Fibroblast of lung (primary cell): ENCODE data around the gene ACTG1. TPM values are rescaled to one million over a fixed set of nuclear protein-coding genes. Genes with fewer than 3 reads are reported as not detected.

Experiments used
- DNase-seq, 2 donors: peaks; one replicate each; pipeline versions ENCODE4 v3.0.0 to v3.0.0-alpha.2; 2010; ENCODE audit warnings: low read depth in 2 of 2
- H2AFZ ChIP-seq: 2 replicates; pipeline ENCODE4 v1.5.1; 2012; ENCODE audit warnings: low read length, control low read depth, inconsistent platforms
- H3K27ac ChIP-seq: 2 replicates; pipeline ENCODE4 v1.5.1; 2011; ENCODE audit warnings: low read length, control low read depth; ENCODE audit not compliant: insufficient read depth
- H3K27me3 ChIP-seq: 2 replicates; pipeline ENCODE4 v1.5.1; 2011; ENCODE audit warnings: mild to moderate bottlenecking, low read length; ENCODE audit not compliant: control insufficient read depth, insufficient read depth
- H3K36me3 ChIP-seq: 2 replicates; pipeline ENCODE4 v1.5.1; 2011; ENCODE audit warnings: low read length; ENCODE audit not compliant: control insufficient read depth, insufficient read depth
- H3K4me1 ChIP-seq: 2 replicates; pipeline ENCODE4 v1.5.1; 2011; ENCODE audit warnings: low read length; ENCODE audit not compliant: control insufficient read depth, insufficient read depth; ENCODE audit errors: extremely low read depth
- H3K4me2 ChIP-seq: 2 replicates; pipeline ENCODE4 v1.5.1; 2011; ENCODE audit warnings: low read length, control low read depth; ENCODE audit not compliant: insufficient read depth; ENCODE audit errors: extremely low read depth
- H3K4me3 ChIP-seq, 4 experiments: fragments of 200-600 bp in 1 of 4; sonication (generic) in 1 of 4; replicated peaks in 1 of 4; 2 replicates each; pipeline ENCODE4 v1.5.1; 2011 to 2016; ENCODE audit warnings: low read length in 4 of 4, low read depth in 3 of 4, mild to moderate bottlenecking in 3 of 4, control low read depth in 2 of 4, inconsistent platforms in 1 of 4, mixed read lengths in 1 of 4; ENCODE audit not compliant: insufficient read depth in 1 of 4; ENCODE audit errors: control extremely low read depth in 1 of 4
- H3K79me2 ChIP-seq: 2 replicates; pipeline ENCODE4 v1.5.1; 2012; ENCODE audit warnings: mild to moderate bottlenecking, low read length, inconsistent platforms; ENCODE audit not compliant: control insufficient read depth, insufficient read depth
- H3K9ac ChIP-seq: 2 replicates; pipeline ENCODE4 v1.5.1; 2011; ENCODE audit warnings: mild to moderate bottlenecking, low read length, control low read depth; ENCODE audit not compliant: insufficient read depth
- H3K9me3 ChIP-seq: 2 replicates; pipeline ENCODE4 v1.5.1; 2012; ENCODE audit warnings: low read depth, low read length; ENCODE audit not compliant: control insufficient read depth, insufficient read depth
- H4K20me1 ChIP-seq: 2 replicates; pipeline ENCODE4 v1.5.1; 2011; ENCODE audit warnings: low read length; ENCODE audit not compliant: control insufficient read depth, insufficient read depth; ENCODE audit errors: extremely low read depth
- EZH2 ChIP-seq: IDR thresholded peaks from 2 replicates; pipeline ENCODE4 v1.5.1; 2012; ENCODE audit warnings: low read length, control low read depth, mild to moderate bottlenecking; ENCODE audit errors: missing control alignments
- polyA plus RNA-seq, 2 donors: library from polyadenylated mRNA; depleted of rRNA in 1 of 2; stranded (reverse) in 1 of 2; unstranded in 1 of 2; fragments of >200 nt; gene quantifications; 2 replicates each; pipeline ENCODE4 v1.2.1, GENCODE V29; 2011 to 2012; ENCODE audit warnings: missing spikeins in 1 of 2
- total RNA-seq: library from RNA; depleted of rRNA; stranded (reverse); fragments of >200 nt; gene quantifications from 2 replicates; pipeline ENCODE4 v1.2.1, GENCODE V29; 2014
- TF ChIP-seq, protein P1 (sequence below), 2 donors: IDR thresholded peaks in 1 of 2; conservative IDR thresholded peaks in 1 of 2; 1 replicate in 1 of 2; 2 replicates in 1 of 2; pipeline ENCODE4 v1.5.1; 2011 to 2012; ENCODE audit warnings: low read length in 2 of 2, control low read depth in 1 of 2, inconsistent platforms in 1 of 2, low read depth in 1 of 2, mild to moderate bottlenecking in 1 of 2

ACTG1 gene
- total and polyA plus RNA-seq, 2 donors (not counting 1 experiment from before 2014, with no cell fraction given) = 5,538 to 8,446 TPM

DNA sequence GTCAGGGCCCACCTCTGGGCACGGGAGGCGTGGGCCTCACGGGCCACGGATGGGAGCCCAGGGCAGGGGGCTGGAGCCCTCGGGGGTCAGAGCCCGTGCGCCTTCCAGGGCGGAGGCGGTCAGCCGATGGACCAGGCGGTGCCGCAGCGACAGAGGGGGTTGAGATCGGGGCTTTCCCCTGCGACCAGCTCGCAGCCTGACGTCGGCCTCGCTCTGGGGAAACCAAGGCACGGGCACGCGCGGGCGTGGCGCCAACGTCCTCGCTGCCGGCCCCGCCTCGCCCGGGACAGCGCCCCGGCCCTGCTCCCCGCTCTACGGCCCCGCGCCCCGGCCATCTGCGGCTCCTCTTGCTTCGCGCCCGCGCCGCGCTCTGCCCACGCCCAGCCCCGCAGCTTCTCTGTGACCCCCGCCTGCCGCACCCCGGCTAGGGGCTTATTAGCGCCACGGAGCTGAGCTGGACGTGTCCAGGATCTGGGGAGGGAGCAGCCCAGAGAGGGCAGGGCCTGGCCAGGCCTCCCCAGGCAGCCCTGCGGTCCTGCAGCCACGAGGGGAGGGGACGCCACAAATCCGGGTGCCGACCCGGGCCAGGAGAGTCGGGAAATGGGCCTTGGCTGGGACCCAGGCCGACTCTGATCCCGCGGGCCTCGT, 13.5 kb downstream of the ACTG1 start:
- no peak for DNase-seq
- H4K20me1 ChIP-seq = no peaks in the 10 kb centered on the region
- H3K4me2 ChIP-seq = no peak overlapping the region
- no peak overlapping the region for H3K4me3 ChIP-seq
- no peaks in the 10 kb centered on the region for H3K4me1 ChIP-seq
- H3K36me3 ChIP-seq = no peaks in the 10 kb centered on the region
- no peaks in the 10 kb centered on the region for H3K79me2 ChIP-seq
- TF ChIP-seq, protein P1, sequence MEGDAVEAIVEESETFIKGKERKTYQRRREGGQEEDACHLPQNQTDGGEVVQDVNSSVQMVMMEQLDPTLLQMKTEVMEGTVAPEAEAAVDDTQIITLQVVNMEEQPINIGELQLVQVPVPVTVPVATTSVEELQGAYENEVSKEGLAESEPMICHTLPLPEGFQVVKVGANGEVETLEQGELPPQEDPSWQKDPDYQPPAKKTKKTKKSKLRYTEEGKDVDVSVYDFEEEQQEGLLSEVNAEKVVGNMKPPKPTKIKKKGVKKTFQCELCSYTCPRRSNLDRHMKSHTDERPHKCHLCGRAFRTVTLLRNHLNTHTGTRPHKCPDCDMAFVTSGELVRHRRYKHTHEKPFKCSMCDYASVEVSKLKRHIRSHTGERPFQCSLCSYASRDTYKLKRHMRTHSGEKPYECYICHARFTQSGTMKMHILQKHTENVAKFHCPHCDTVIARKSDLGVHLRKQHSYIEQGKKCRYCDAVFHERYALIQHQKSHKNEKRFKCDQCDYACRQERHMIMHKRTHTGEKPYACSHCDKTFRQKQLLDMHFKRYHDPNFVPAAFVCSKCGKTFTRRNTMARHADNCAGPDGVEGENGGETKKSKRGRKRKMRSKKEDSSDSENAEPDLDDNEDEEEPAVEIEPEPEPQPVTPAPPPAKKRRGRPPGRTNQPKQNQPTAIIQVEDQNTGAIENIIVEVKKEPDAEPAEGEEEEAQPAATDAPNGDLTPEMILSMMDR (conservative IDR thresholded peaks at IDR 0.05 in 1 of 2, IDR thresholded peaks at IDR 0.05 in 1 of 2; ENCODE audit: low read depth in 1 of 2, low read length in 2 of 2) = no peak
- TF ChIP-seq EZH2 = no peak
- no peak overlapping the region for H2AFZ ChIP-seq
- H3K9ac ChIP-seq = no peak overlapping the region
- H3K27ac ChIP-seq = no peak overlapping the region
- no peaks in the 10 kb centered on the region for H3K9me3 ChIP-seq
- peaks cover 2% of the 10 kb centered on the region for H3K27me3 ChIP-seq

DNA sequence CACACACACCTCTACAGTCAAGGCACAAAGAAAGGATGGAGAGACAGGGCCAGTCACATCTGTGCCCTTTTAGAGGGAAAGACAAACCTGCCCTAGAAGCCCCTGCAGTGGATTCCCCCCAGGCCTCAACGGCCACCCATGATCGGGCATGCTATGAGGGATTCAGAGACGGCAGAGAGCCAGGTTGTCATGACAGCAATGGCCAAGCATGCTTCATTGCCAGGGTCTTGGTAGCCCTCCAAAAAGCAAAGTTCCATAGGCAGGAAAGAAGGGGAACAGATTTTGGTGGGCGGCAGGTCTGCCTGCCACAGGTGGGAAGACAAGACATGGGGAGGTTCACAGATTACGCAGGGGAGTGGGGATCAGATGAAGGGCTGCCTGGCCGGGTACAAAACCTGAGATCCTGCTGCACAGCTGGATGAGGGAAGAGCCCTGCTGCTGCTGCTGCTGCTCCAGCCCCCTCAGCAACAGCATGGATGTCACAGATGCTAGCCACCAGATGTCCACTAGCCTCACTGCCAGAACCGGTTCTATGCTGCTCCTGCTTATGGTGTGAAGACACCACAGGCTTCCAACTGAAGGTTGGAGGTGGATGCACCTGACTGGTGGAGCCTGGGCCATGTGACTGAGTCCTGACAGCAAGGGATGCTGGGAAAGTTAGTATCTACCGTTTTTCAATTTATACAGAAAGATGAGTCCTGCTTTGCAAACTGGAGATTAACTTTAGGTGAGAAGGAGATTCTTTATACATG, 17.8 kb downstream of the ACTG1 start:
- Histone ChIP-seq H3K4me2 (no peak overlapping the region), H4K20me1 (no peaks in the 10 kb centered on the region), H3K36me3 (no peaks in the 10 kb centered on the region), H3K27me3 (peaks cover 10% of the 10 kb centered on the region), H3K4me1 (no peaks in the 10 kb centered on the region), H3K9me3 (no peaks in the 10 kb centered on the region), H3K9ac (no peak overlapping the region), H2AFZ (no peak overlapping the region), H3K79me2 (no peaks in the 10 kb centered on the region), H3K27ac (no peak overlapping the region), H3K4me3 (no peak overlapping the region)
- no peak for TF ChIP-seq EZH2
- TF ChIP-seq, protein P1 (conservative IDR thresholded peaks at IDR 0.05 in 1 of 2, IDR thresholded peaks at IDR 0.05 in 1 of 2; ENCODE audit: low read depth in 1 of 2, low read length in 2 of 2) = no peak
- no peak for DNase-seq

DNA sequence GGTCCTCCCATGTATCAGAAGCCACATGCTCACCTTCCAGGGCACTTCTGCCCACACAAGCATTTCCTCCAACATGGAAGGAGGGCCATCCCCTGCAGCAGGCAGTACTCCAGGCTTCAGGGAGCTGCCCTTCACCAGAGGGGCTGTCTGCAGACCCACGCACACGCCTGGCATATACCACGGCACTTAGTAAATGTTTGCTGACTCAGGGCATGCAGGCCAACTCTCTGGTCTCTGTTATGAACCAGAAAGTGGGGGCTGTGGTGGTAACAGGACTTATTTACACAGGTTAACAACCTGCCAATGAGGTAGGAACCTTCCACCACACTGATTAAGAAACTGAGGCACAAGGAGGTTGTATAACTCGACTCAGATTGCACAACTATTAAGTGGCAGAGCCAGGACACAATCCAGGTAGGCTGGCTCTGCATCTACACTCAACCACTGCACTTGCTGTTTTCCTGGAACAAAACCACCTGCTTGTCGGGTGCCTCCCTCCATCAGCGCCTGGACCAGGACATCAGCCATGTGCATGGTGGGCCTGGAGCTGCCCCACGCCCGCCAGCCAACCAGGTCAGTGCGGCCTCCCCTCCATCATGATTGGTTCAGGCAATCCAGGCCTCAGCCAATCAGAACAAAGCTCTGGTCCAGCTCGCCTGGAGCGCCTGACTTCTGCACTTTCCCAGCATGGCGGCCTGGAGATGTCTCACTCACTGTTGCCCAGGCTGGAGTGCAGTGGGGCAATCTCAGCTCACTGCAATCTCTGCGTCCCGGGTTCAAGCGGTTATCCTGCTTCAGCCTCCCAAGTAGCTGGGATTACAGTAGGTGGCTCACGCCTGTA, 19.2 kb downstream of the ACTG1 start:
- Histone ChIP-seq H3K27me3 (peaks cover 10% of the 10 kb centered on the region), H3K36me3 (no peaks in the 10 kb centered on the region), H3K4me3 (no peak overlapping the region), H3K9ac (no peak overlapping the region), H3K9me3 (no peaks in the 10 kb centered on the region), H3K4me2 (no peak overlapping the region), H3K4me1 (peaks cover 3% of the 10 kb centered on the region), H3K79me2 (no peaks in the 10 kb centered on the region), H2AFZ (no peak overlapping the region), H4K20me1 (no peaks in the 10 kb centered on the region), H3K27ac (no peak overlapping the region)
- TF ChIP-seq EZH2 = no peak
- TF ChIP-seq, protein P1 (conservative IDR thresholded peaks at IDR 0.05 in 1 of 2, IDR thresholded peaks at IDR 0.05 in 1 of 2; ENCODE audit: low read depth in 1 of 2, low read length in 2 of 2) = no peak
- DNase-seq = no peak
